ENCODE measurements around the gene NEU2. TPM values are rescaled to one million over a fixed set of nuclear protein-coding genes. Genes with fewer than 3 reads are reported as not detected.

The NEU2 gene
- total and polyA plus RNA-seq, 2 of the 13 experiments (the other 11 are each of a cell fraction or from before 2014, with no cell fraction given), result not detected

GRCh38 chr2:233012301-233012971 lies 20.0 kb upstream of the NEU2 start (continued):
- TF ChIP-seq STAT5B (CRISPR knock-in tag; IDR thresholded peaks at IDR 0.05), result no peak
- TF ChIP-seq TAF15 (IDR thresholded peaks at IDR 0.05; ENCODE audit: low read depth, low read length, poor library complexity, severe bottlenecking), result no peak
- peak in 1 of 2 experiments; percentile 55; a peak in 1 of 4 replicates for TF ChIP-seq EP300 (IDR thresholded peaks at IDR 0.05; ENCODE audit: low read depth in 2 of 2, low read length in 2 of 2)
- no peak for TF ChIP-seq EP300 (CRISPR knock-in tag; IDR thresholded peaks at IDR 0.05; ENCODE audit: borderline replicate concordance)
- TF ChIP-seq, protein P1, sequence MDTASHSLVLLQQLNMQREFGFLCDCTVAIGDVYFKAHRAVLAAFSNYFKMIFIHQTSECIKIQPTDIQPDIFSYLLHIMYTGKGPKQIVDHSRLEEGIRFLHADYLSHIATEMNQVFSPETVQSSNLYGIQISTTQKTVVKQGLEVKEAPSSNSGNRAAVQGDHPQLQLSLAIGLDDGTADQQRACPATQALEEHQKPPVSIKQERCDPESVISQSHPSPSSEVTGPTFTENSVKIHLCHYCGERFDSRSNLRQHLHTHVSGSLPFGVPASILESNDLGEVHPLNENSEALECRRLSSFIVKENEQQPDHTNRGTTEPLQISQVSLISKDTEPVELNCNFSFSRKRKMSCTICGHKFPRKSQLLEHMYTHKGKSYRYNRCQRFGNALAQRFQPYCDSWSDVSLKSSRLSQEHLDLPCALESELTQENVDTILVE (CRISPR knock-in tag; IDR thresholded peaks at IDR 0.05), result no peak
- TF ChIP-seq ZBTB7A (CRISPR knock-in tag; IDR thresholded peaks at IDR 0.05), result 0 out of 2 replicates have a peak, but pooled peaks have one; percentile 19
- peak; percentile 71 for TF ChIP-seq GATAD2A (CRISPR knock-in tag; IDR thresholded peaks at IDR 0.05)
- TF ChIP-seq ZFY (CRISPR knock-in tag; IDR thresholded peaks at IDR 0.05), result peak; percentile 63; the same call in 1 of the 2 replicates
- TF ChIP-seq RXRB (CRISPR knock-in tag; IDR thresholded peaks at IDR 0.05; ENCODE audit: borderline replicate concordance), result peak; percentile 46; the same call in 1 of the 2 replicates
- TF ChIP-seq SNAPC4 (CRISPR knock-in tag; IDR thresholded peaks at IDR 0.05), result peak; percentile 24; the same call in 1 of the 2 replicates
- no peak for TF ChIP-seq ETV6 (CRISPR knock-in tag; conservative IDR thresholded peaks at IDR 0.05)
- 0 out of 2 replicates have a peak, but pooled peaks have one; percentile 36 for TF ChIP-seq SSRP1 (CRISPR knock-in tag; IDR thresholded peaks at IDR 0.05)
- TF ChIP-seq ZNF841 (CRISPR knock-in tag; IDR thresholded peaks at IDR 0.05; ENCODE audit: borderline replicate concordance), result no peak
- peak; percentile 77 for TF ChIP-seq SAP130 (CRISPR knock-in tag; IDR thresholded peaks at IDR 0.05; ENCODE audit: low read depth)
- TF ChIP-seq GFI1 (CRISPR knock-in tag; IDR thresholded peaks at IDR 0.05; ENCODE audit: borderline replicate concordance), result 0 out of 2 replicates have a peak, but pooled peaks have one; percentile 66
- TF ChIP-seq ZSCAN9 (CRISPR knock-in tag; IDR thresholded peaks at IDR 0.05; ENCODE audit: borderline replicate concordance), result peak; percentile 11; the same call in 1 of the 2 replicates
- TF ChIP-seq TCF12 (IDR thresholded peaks at IDR 0.05), result no peak
- no peak for TF ChIP-seq TCF12 (CRISPR knock-in tag; IDR thresholded peaks at IDR 0.05)
- TF ChIP-seq TARDBP (CRISPR knock-in tag; IDR thresholded peaks at IDR 0.05), result 0 out of 2 replicates have a peak, but pooled peaks have one; percentile 25
- peak; percentile 28 for TF ChIP-seq YY1 (IDR thresholded peaks at IDR 0.05; ENCODE audit: insufficient read depth, insufficient replicate concordance, low read depth, low read length)
- 0 out of 2 replicates have a peak, but pooled peaks have one; percentile 1 for TF ChIP-seq ZNF337 (CRISPR knock-in tag; IDR thresholded peaks at IDR 0.05; ENCODE audit: borderline replicate concordance, low read depth)
- no peak for TF ChIP-seq MLLT10 (CRISPR knock-in tag; IDR thresholded peaks at IDR 0.05)
- 0 out of 2 replicates have a peak, but pooled peaks have one; percentile 12 for TF ChIP-seq HDAC2 (CRISPR knock-in tag; IDR thresholded peaks at IDR 0.05)
- 0 out of 2 replicates have a peak, but pooled peaks have one; percentile 35 for TF ChIP-seq PBX3 (CRISPR knock-in tag; IDR thresholded peaks at IDR 0.05; ENCODE audit: borderline replicate concordance)

Measured in HepG2 (cell line).